ENCODE data around the gene SPARCL1.

Gene SPARCL1

DNA sequence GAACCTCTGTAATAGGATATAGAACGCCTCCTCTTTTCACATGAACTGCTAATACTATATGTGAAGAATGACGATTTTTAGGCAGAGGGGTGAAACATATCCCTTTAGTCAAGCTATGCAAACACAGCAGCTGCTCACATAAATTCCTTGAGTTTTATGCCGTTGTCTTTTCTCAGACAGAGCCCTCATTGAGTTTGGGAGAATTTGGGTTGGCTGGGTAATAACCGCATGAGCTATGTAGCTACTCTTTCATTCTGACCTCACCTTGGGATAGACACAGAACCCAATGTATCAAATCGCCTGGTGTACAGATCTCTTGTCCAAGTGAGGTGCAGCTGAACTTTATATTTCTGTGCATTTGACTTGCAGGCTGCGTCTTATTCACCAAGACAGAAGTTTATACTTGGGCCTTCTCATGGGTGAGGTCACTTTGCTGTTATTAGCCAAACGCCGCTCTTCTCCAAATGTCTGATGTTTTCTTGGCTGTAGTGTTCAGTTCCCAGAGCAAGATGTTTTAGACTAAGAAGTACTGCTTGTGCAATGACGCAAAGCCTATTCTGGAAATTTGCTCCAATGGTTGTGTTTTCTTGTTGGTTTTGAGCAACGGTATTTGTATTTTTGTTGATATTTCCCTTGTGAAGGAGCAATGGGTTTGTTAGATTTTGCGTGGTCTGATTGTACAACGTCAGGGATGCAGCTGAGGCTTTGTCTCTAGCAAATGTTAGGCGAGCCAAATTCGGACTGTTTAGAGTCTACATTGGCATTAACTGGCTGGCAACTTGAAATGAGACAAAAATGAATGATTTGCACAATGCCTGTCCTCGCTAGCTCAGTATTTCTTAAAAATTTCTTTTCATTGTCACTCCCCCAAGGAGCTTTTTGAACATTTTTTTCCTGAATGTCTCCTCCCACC, 11.2 kb upstream of the SPARCL1 start:
- Histone ChIP-seq H3K4me3 (ENCODE audit: low read length) (no peak overlapping the region), H3K4me1 (ENCODE audit: control insufficient read depth, insufficient read depth, low read length) (no peaks in the 10 kb centered on the region), H3K27ac (ENCODE audit: low read length) (no peak overlapping the region), H3K36me3 (ENCODE audit: control insufficient read depth, insufficient read depth, low read length) (no peaks in the 10 kb centered on the region), H3K27me3 (ENCODE audit: control insufficient read depth, insufficient read depth, low read length) (no peaks in the 10 kb centered on the region), H3K9me3 (ENCODE audit: control insufficient read depth, insufficient read depth, low read length) (no peaks in the 10 kb centered on the region)
- no CpG with 5 or more reads among the region's 15 CpGs for WGBS (ENCODE audit: insufficient coverage, insufficient read length)
- no peak for DNase-seq (ENCODE audit: low read depth, low spot score)

DNA sequence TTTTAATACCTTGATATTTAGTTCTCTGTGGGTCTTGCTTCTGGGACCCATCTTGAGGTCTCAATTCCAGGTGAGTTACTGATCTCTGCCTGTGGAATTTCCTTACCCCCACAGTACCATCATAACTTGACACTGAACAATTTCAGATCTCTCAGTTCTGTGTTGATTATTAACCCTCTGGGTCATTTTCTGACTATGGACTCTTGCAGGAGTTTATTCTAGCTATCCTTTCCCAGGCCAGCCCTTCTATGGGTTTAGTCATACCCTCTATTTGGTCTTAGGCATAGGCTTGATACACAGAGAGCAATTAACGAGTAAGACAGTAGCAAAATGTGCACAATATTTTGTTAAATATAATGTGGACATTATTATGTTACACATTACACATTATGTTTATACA, 3.7 kb upstream of the SPARCL1 start:
- Histone ChIP-seq H3K27ac (ENCODE audit: low read length) (no peak overlapping the region), H3K9me3 (ENCODE audit: control insufficient read depth, insufficient read depth, low read length) (no peaks in the 10 kb centered on the region; the same call in 1 of the 2 replicates)

DNA sequence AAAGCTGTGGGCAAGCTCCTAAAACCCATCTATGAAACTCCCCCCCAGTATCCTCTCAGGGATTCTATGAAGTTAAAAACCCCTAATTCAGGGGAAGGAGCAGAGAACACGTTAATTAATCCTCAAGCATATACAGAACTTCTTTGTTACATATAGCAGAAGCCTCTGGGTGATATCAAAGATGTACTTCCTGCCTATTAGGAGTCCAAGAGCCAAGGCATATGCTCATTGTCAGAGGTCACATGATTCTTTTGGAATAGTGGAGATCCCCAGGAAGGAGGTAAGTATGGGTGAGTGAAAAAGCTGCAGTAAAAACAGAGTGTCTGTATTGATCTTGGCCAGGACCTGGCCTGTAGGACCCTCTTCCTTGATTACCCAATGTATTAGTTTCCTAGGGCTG, 2.9 kb upstream of the SPARCL1 start:
- no peaks in the 10 kb centered on the region for H3K36me3 ChIP-seq (ENCODE audit: control insufficient read depth, insufficient read depth, low read length)
- WGBS (ENCODE audit: insufficient coverage, insufficient read length), result no CpG with 5 or more reads among the region's 1 CpG
- DNase-seq (ENCODE audit: low read depth, low spot score), result no peak
- H3K27ac ChIP-seq (ENCODE audit: low read length), result no peak overlapping the region
- H3K9me3 ChIP-seq (ENCODE audit: control insufficient read depth, insufficient read depth, low read length), result no peaks in the 10 kb centered on the region; the same call in 1 of the 2 replicates
- H3K4me3 ChIP-seq (ENCODE audit: low read length), result no peak overlapping the region
- H3K4me1 ChIP-seq (ENCODE audit: control insufficient read depth, insufficient read depth, low read length), result no peaks in the 10 kb centered on the region
- H3K27me3 ChIP-seq (ENCODE audit: control insufficient read depth, insufficient read depth, low read length), result no peaks in the 10 kb centered on the region

More for the DNA sequence above, 3.7 kb upstream of the SPARCL1 start:
- DNase-seq (ENCODE audit: low read depth, low spot score), result no peak
- WGBS (ENCODE audit: insufficient coverage, insufficient read length), result no CpG with 5 or more reads among the region's 1 CpG
- H3K4me1 ChIP-seq (ENCODE audit: control insufficient read depth, insufficient read depth, low read length), result no peaks in the 10 kb centered on the region
- H3K4me3 ChIP-seq (ENCODE audit: low read length), result no peak overlapping the region
- H3K36me3 ChIP-seq (ENCODE audit: control insufficient read depth, insufficient read depth, low read length), result no peaks in the 10 kb centered on the region
- no peaks in the 10 kb centered on the region for H3K27me3 ChIP-seq (ENCODE audit: control insufficient read depth, insufficient read depth, low read length)

DNA sequence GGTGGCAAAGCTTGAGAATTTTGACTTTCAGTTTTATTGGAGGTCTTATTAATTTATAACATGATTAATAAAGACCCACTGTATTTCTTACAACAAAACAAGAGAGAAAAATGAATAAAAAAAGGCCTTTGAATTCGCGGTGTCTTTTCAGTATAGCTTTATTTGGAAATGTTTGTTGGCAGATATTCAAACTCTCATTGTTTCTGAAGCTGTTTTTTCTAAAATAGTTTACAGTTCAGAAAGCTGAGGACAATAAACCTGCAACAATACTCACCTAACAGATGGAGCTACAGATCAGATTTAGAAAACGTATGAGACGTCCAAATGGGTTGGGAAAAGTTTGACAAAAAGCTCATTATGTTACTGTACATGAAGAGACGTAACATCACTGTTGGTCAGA, 2.4 kb upstream of the SPARCL1 start:
- no peak for DNase-seq (ENCODE audit: low read depth, low spot score)
- WGBS (ENCODE audit: insufficient coverage, insufficient read length), result no CpG with 5 or more reads among the region's 5 CpGs
- Histone ChIP-seq H3K27me3 (ENCODE audit: control insufficient read depth, insufficient read depth, low read length) (no peaks in the 10 kb centered on the region), H3K4me3 (ENCODE audit: low read length) (no peak overlapping the region), H3K36me3 (ENCODE audit: control insufficient read depth, insufficient read depth, low read length) (no peaks in the 10 kb centered on the region), H3K9me3 (ENCODE audit: control insufficient read depth, insufficient read depth, low read length) (no peaks in the 10 kb centered on the region; the same call in 1 of the 2 replicates), H3K4me1 (ENCODE audit: control insufficient read depth, insufficient read depth, low read length) (no peaks in the 10 kb centered on the region), H3K27ac (ENCODE audit: low read length) (no peak overlapping the region)

DNA sequence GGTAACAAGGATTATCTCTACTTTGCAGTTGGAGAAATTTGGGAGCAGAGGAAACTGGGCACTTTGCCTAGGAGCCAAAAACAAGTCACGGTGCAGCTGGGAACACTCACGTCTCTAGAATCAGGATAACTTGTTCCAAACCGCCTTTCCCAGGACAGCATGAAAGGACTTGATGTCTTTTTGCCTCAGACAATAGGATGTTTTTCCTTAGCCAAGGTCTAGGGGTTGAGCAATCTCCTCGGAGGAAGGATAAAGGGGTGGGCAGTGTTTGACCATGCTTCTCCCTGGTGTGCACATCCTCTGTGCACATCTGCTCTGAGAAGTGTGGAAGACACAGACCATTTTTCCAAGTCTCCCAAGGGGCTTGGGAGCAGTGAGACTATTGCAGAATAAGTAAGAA, 1.7 kb upstream of the SPARCL1 start:
- Histone ChIP-seq H3K36me3 (ENCODE audit: control insufficient read depth, insufficient read depth, low read length) (no peaks in the 10 kb centered on the region), H3K27me3 (ENCODE audit: control insufficient read depth, insufficient read depth, low read length) (no peaks in the 10 kb centered on the region), H3K9me3 (ENCODE audit: control insufficient read depth, insufficient read depth, low read length) (no peaks in the 10 kb centered on the region; the same call in 1 of the 2 replicates), H3K4me3 (ENCODE audit: low read length) (no peak overlapping the region), H3K27ac (ENCODE audit: low read length) (no peak overlapping the region), H3K4me1 (ENCODE audit: control insufficient read depth, insufficient read depth, low read length) (no peaks in the 10 kb centered on the region)
- no peak for DNase-seq (ENCODE audit: low read depth, low spot score)
- no CpG with 5 or more reads among the region's 4 CpGs for WGBS (ENCODE audit: insufficient coverage, insufficient read length)

DNA sequence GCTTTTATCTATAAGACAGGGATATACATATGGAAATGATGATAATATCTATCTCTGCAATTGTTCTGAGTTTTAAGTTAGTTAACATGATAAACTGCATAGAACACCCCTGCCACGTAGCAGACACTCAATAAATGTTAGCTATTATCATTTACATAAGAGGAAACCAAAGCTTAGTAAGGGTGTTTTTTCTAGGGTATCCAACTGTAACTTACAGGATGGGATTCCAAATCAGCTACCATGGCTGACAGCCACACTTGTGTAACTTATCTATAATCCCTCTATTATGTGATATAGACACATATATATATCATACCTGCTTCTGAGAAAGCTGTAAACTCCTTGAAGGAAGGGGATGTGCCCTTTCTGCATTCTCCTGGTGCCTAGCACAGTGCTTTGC, 1.1 kb upstream of the SPARCL1 start:
- DNase-seq (ENCODE audit: low read depth, low spot score), result no peak
- no peaks in the 10 kb centered on the region for H3K4me1 ChIP-seq (ENCODE audit: control insufficient read depth, insufficient read depth, low read length)
- WGBS (ENCODE audit: insufficient coverage, insufficient read length), result no CpG with 5 or more reads among the region's 1 CpG
- H3K4me3 ChIP-seq (ENCODE audit: low read length), result no peak overlapping the region
- no peak overlapping the region for H3K27ac ChIP-seq (ENCODE audit: low read length)
- no peaks in the 10 kb centered on the region for H3K36me3 ChIP-seq (ENCODE audit: control insufficient read depth, insufficient read depth, low read length)
- H3K27me3 ChIP-seq (ENCODE audit: control insufficient read depth, insufficient read depth, low read length), result no peaks in the 10 kb centered on the region
- no peaks in the 10 kb centered on the region; the same call in 1 of the 2 replicates for H3K9me3 ChIP-seq (ENCODE audit: control insufficient read depth, insufficient read depth, low read length)

DNA sequence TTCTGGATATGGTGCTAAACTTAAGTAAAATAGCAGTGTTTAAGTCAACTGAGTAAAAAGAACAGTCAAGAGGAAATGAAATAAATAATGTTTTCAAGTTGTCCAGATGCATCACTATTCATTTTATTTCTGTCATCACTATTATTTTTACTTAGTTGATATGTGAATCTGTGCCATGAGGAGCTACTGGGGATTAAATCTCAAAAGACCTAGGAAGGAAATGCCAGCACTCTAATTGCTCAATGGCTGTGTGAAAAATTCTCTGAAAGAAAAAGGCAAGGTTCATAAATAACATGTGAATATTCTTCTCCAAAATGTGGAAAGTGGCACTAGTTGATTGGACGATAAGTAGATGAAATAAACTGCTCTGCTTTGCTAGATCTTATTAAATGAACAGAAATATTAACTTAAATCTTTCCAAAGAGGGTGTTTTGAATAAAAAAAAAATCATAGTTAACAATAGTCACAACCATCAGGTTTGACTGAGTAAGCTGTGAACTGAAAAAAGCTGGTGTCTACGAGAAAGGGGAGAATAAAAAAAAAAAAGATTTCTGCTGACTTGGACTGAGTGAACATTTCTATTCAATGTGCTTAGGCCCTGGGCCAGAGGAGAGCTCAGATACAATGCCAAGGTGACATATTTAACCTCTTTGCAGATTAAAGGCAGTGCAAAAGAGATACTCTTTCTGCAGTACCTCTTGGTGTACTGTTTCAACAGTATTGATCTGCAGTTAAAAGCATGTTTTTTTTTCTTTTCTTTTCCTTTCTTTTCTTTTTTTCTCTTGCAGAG, 1.6 kb downstream of the SPARCL1 start:
- Histone ChIP-seq H3K27me3 (ENCODE audit: control insufficient read depth, insufficient read depth, low read length) (no peaks in the 10 kb centered on the region), H3K36me3 (ENCODE audit: control insufficient read depth, insufficient read depth, low read length) (no peaks in the 10 kb centered on the region), H3K4me1 (ENCODE audit: control insufficient read depth, insufficient read depth, low read length) (no peaks in the 10 kb centered on the region), H3K27ac (ENCODE audit: low read length) (no peak overlapping the region), H3K4me3 (ENCODE audit: low read length) (no peak overlapping the region), H3K9me3 (ENCODE audit: control insufficient read depth, insufficient read depth, low read length) (no peaks in the 10 kb centered on the region; the same call in 1 of the 2 replicates)
- no peak for DNase-seq (ENCODE audit: low read depth, low spot score)
- no CpG with 5 or more reads among the region's 2 CpGs for WGBS (ENCODE audit: insufficient coverage, insufficient read length)

DNA sequence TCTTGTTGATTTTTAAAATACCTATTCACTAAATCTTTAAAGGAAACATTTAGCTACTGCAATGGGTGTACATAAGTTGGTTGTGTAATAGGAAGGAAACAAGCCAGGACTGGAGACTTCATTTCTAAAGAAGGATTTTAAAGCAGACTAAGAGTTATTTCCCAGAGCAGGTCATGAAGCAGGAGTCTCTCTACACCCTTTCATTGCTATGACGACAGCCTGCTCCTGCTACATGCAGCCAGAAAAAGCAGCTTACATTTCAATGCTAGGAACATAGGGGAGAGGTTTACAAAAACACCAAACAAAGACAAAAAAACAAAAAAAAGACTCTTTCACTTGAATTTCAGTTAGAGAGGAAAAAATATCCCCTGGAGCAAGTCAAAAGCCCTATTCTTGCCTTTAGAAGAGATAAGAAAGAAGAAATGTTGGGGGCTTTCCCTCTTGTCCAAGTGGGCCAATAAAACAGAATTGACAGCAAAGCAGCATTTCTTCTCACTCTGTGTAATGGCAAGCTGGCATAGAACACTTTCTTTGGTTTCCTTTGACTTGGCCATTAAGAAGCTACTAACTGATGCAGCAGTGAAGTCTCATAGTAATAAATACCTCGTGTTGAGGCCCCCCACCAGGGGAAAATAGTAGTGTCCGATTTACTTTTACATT, 3.4 kb downstream of the SPARCL1 start:
- Histone ChIP-seq H3K36me3 (ENCODE audit: control insufficient read depth, insufficient read depth, low read length) (no peaks in the 10 kb centered on the region), H3K9me3 (ENCODE audit: control insufficient read depth, insufficient read depth, low read length) (no peaks in the 10 kb centered on the region; the same call in 1 of the 2 replicates), H3K4me1 (ENCODE audit: control insufficient read depth, insufficient read depth, low read length) (no peaks in the 10 kb centered on the region), H3K27ac (ENCODE audit: low read length) (no peak overlapping the region), H3K27me3 (ENCODE audit: control insufficient read depth, insufficient read depth, low read length) (no peaks in the 10 kb centered on the region), H3K4me3 (ENCODE audit: low read length) (no peak overlapping the region)
- no peak for DNase-seq (ENCODE audit: low read depth, low spot score)
- WGBS (ENCODE audit: insufficient coverage, insufficient read length), result no CpG with 5 or more reads among the region's 3 CpGs

DNA sequence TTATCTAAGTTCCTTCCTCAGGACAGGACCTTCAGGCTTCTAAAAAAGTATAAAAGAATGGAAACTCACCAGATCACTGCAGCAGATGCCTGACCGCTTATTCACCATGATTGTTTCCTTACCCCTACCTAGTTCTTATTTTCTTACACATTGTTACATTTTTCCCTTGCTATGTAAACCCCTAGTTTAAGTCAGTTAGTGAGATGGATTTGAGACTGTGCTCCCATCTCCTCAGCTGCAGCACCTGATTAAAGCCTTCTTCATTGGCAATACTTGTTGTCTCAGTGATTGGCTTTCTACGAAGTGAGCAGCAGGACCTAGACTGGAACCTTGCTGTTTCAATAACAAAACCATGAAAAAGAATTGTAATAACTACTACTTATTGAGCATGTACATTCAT, 4.7 kb downstream of the SPARCL1 start:
- WGBS (ENCODE audit: insufficient coverage, insufficient read length), result no CpG with 5 or more reads among the region's 2 CpGs
- H3K9me3 ChIP-seq (ENCODE audit: control insufficient read depth, insufficient read depth, low read length), result no peaks in the 10 kb centered on the region; the same call in 1 of the 2 replicates
- DNase-seq (ENCODE audit: low read depth, low spot score), result no peak
- H3K4me3 ChIP-seq (ENCODE audit: low read length), result no peak overlapping the region
- peaks cover 1% of the 10 kb centered on the region; the same call in 1 of the 2 replicates for H3K4me1 ChIP-seq (ENCODE audit: control insufficient read depth, insufficient read depth, low read length)
- H3K36me3 ChIP-seq (ENCODE audit: control insufficient read depth, insufficient read depth, low read length), result no peaks in the 10 kb centered on the region
- no peaks in the 10 kb centered on the region for H3K27me3 ChIP-seq (ENCODE audit: control insufficient read depth, insufficient read depth, low read length)
- H3K27ac ChIP-seq (ENCODE audit: low read length), result no peak overlapping the region

DNA sequence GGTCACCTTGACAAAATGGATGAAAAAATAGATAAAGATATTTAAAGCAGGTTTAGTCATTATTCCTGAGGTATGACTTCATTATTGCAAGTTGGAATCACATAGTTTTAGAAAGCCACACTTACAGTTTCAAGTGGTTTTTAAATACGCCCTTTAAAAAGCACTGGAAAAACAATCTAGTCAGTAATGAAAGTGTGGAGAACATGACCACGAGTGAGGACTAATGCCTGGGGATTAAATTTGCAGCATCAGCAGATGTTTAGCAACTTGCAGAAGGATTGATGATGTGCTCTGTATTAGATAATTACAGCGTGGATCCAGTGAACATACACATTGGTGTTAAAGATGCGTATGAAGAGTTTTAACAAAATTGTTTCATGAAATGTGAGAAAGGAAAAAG, 5.9 kb downstream of the SPARCL1 start:
- H3K9me3 ChIP-seq (ENCODE audit: control insufficient read depth, insufficient read depth, low read length), result no peaks in the 10 kb centered on the region; the same call in 1 of the 2 replicates
- WGBS (ENCODE audit: insufficient coverage, insufficient read length), result no CpG with 5 or more reads among the region's 4 CpGs
- no peak overlapping the region for H3K4me3 ChIP-seq (ENCODE audit: low read length)
- no peaks in the 10 kb centered on the region for H3K27me3 ChIP-seq (ENCODE audit: control insufficient read depth, insufficient read depth, low read length)
- H3K36me3 ChIP-seq (ENCODE audit: control insufficient read depth, insufficient read depth, low read length), result no peaks in the 10 kb centered on the region
- no peak for DNase-seq (ENCODE audit: low read depth, low spot score)
- H3K4me1 ChIP-seq (ENCODE audit: control insufficient read depth, insufficient read depth, low read length), result peaks cover 1% of the 10 kb centered on the region; the same call in 1 of the 2 replicates
- H3K27ac ChIP-seq (ENCODE audit: low read length), result no peak overlapping the region

All from iPS DF 6.9 (cell line).